HepG2 (cell line): Measurements from ENCODE around the gene BFSP1. TPM values are rescaled to one million over a fixed set of nuclear protein-coding genes. Genes with fewer than 3 reads are reported as not detected.

Experiments used
- ATAC-seq: fragments of 200-7000 bp; cut with Tn5 transposase; 3 replicates; pipeline ENCODE4 v1.9.1; 2020; ENCODE audit warnings: mild to moderate bottlenecking, moderate library complexity
- BruUV-seq: library from RNA; stranded (reverse); fragments of 400-500 nt; replicated peaks from 2 replicates; lab custom pipeline; 2021; lab: Mats Ljungman, UMichigan
- CTCF ChIA-PET: fragments of 300-600 bp; formaldehyde crosslinking; extraction: SDS; loops from one replicate; lab custom pipeline; 2021; ENCODE audit warnings: low total read pairs, inconsistent platforms, low intra/inter-chr PET ratio; lab: Yijun Ruan, JAX
- POLR2A ChIA-PET: fragments of 350-600 bp; sonication (Branson Sonifier 250); formaldehyde crosslinking; loops from one replicate; lab custom pipeline; 2020; ENCODE audit warnings: antibody characterized with exemption, inconsistent platforms; lab: Yijun Ruan, JAX
- DNase-seq: peaks from one replicate; pipeline ENCODE4 v3.0.0-alpha.2; 2015; ENCODE audit warnings: low spot score
- FAIRE-seq: peaks from 3 replicates; lab custom pipeline; 2011; peaks lifted over from hg19 to GRCh38; lab: Jason Lieb, UNC
- H2AFZ ChIP-seq: one replicate; pipeline ENCODE4 v1.6.1; 2011; ENCODE audit warnings: low read length, inconsistent platforms
- H3K27ac ChIP-seq: fragments of 300-600 bp; 3 replicates; pipeline ENCODE4 v1.8.0; 2011; ENCODE audit warnings: mixed run types, mild to moderate bottlenecking, mixed read lengths, low read length, inconsistent platforms; ENCODE audit not compliant: insufficient read depth; ENCODE audit errors: extremely low read length
- H3K27me3 ChIP-seq, 2 experiments: fragments of 200-600 bp in 1 of 2; 2 replicates in 1 of 2; 3 replicates in 1 of 2; pipeline versions ENCODE4 v1.6.0 to v1.8.0; 2011; ENCODE audit warnings: low read length in 2 of 2, mild to moderate bottlenecking in 2 of 2, moderate library complexity in 2 of 2, inconsistent platforms in 1 of 2; ENCODE audit not compliant: insufficient read depth in 2 of 2, control insufficient read depth in 1 of 2
- H3K36me3 ChIP-seq, 2 experiments: fragments of 200-600 bp in 1 of 2; replicated peaks in 1 of 2; 2 replicates in 1 of 2; 3 replicates in 1 of 2; pipeline versions ENCODE4 v1.5.1 to v1.8.0; 2011; ENCODE audit warnings: low read length in 2 of 2, inconsistent platforms in 1 of 2; ENCODE audit not compliant: insufficient read depth in 2 of 2, control insufficient read depth in 1 of 2
- H3K4me1 ChIP-seq: 2 replicates; pipeline ENCODE4 v1.5.1; 2012; ENCODE audit warnings: low read length, inconsistent platforms; ENCODE audit not compliant: insufficient read depth
- H3K4me2 ChIP-seq: 2 replicates; pipeline ENCODE4 v1.6.0; 2011; ENCODE audit warnings: low read depth, low read length, inconsistent platforms
- H3K4me3 ChIP-seq, 3 experiments: fragments of 200-600 bp in 1 of 3; sonication (generic), shearing (Covaris generic) in 1 of 3; replicated peaks in 1 of 3; 2 replicates each; pipeline ENCODE4 v1.5.1; 2011 to 2016; ENCODE audit warnings: low read length in 3 of 3, inconsistent platforms in 2 of 3, low read depth in 2 of 3, mild to moderate bottlenecking in 2 of 3, control low read depth in 1 of 3, mixed read lengths in 1 of 3; ENCODE audit not compliant: insufficient read depth in 1 of 3
- H3K79me2 ChIP-seq: one replicate; pipeline ENCODE4 v1.6.1; 2011; ENCODE audit warnings: low read length, inconsistent platforms; ENCODE audit not compliant: insufficient read depth
- H3K9ac ChIP-seq: 2 replicates; pipeline ENCODE4 v1.6.0; 2011; ENCODE audit warnings: mild to moderate bottlenecking, low read depth, low read length, inconsistent platforms; ENCODE audit not compliant: insufficient read depth
- H3K9me3 ChIP-seq: 2 replicates; pipeline ENCODE4 v1.5.1; 2012; ENCODE audit warnings: mild to moderate bottlenecking, low read length
- H4K20me1 ChIP-seq: 2 replicates; pipeline ENCODE4 v1.6.0; 2011; ENCODE audit warnings: inconsistent platforms, mild to moderate bottlenecking, low read length, moderate library complexity; ENCODE audit not compliant: insufficient read depth
- BATF2 ChIP-seq: sonication (generic); formaldehyde crosslinking; IDR thresholded peaks from 2 replicates; pipeline ENCODE4 v1.8.0; 2022; ENCODE audit warnings: mild to moderate bottlenecking, missing genetic modification reagents, moderate library complexity
- BRD4 ChIP-seq: sonication (generic); formaldehyde crosslinking; IDR thresholded peaks from 2 replicates; pipeline ENCODE4 v1.4.0; 2020; ENCODE audit warnings: missing genetic modification reagents
- DBP ChIP-seq: sonication (generic); formaldehyde crosslinking; IDR thresholded peaks from 2 replicates; pipeline ENCODE4 v1.4.0; 2020; ENCODE audit warnings: missing genetic modification reagents; ENCODE audit errors: not compliant biosample characterization
- MAFF ChIP-seq: IDR thresholded peaks from 2 replicates; pipeline ENCODE4 v1.6.1; 2011; ENCODE audit warnings: low read depth, low read length, improper control_type of control experiment
- MXD1 ChIP-seq: sonication (generic); formaldehyde crosslinking; IDR thresholded peaks from 2 replicates; pipeline ENCODE4 v1.4.0; 2020; ENCODE audit warnings: mild to moderate bottlenecking, missing genetic modification reagents
- MXI1 ChIP-seq: IDR thresholded peaks from 3 replicates; pipeline ENCODE4 v1.6.1; 2012; ENCODE audit warnings: low read depth, low read length, inconsistent platforms, borderline replicate concordance
- ONECUT2 ChIP-seq: sonication (generic); formaldehyde crosslinking; IDR thresholded peaks from 2 replicates; pipeline ENCODE4 v1.4.0; 2020; ENCODE audit warnings: missing genetic modification reagents
- PITX1 ChIP-seq: sonication (generic); formaldehyde crosslinking; IDR thresholded peaks from 2 replicates; pipeline ENCODE4 v1.5.1; 2020; ENCODE audit warnings: mild to moderate bottlenecking, missing genetic modification reagents
- RFX3 ChIP-seq: IDR thresholded peaks from 2 replicates; pipeline ENCODE4 v1.6.1; 2016; ENCODE audit warnings: missing biosample characterization, missing genetic modification reagents
- SNRNP70 ChIP-seq: fragments of 200-400 bp; formaldehyde crosslinking; IDR thresholded peaks from 2 replicates; pipeline ENCODE4 v1.6.1; 2017; ENCODE audit warnings: mild to moderate bottlenecking, low read depth, low read length, moderate library complexity
- U2AF1 ChIP-seq: fragments of 200-400 bp; formaldehyde crosslinking; optimal IDR thresholded peaks from 2 replicates; pipeline ENCODE3; 2017; ENCODE audit warnings: mild to moderate bottlenecking, low read depth, low read length
- ZBTB7A ChIP-seq: sonication (generic); formaldehyde crosslinking; IDR thresholded peaks from 2 replicates; pipeline ENCODE4 v1.8.0; 2022; ENCODE audit warnings: mild to moderate bottlenecking, missing genetic modification reagents
- ZNF232 ChIP-seq: sonication (generic); formaldehyde crosslinking; IDR thresholded peaks from 2 replicates; pipeline ENCODE4 v1.4.0; 2020; ENCODE audit warnings: missing genetic modification reagents, borderline replicate concordance
- ZNF598 ChIP-seq: sonication (generic); formaldehyde crosslinking; IDR thresholded peaks from 2 replicates; pipeline ENCODE4 v1.5.1; 2020; ENCODE audit warnings: mild to moderate bottlenecking, missing genetic modification reagents, borderline replicate concordance
- ZNF737 ChIP-seq: sonication (generic); formaldehyde crosslinking; IDR thresholded peaks from 2 replicates; pipeline ENCODE4 v1.5.0; 2020; ENCODE audit warnings: missing genetic modification reagents, mild to moderate bottlenecking, borderline replicate concordance
- ZNF746 ChIP-seq: sonication (generic); formaldehyde crosslinking; IDR thresholded peaks from 2 replicates; pipeline ENCODE4 v1.8.0; 2022; ENCODE audit warnings: mild to moderate bottlenecking, missing genetic modification reagents
- ZNF747 ChIP-seq: sonication (generic); formaldehyde crosslinking; IDR thresholded peaks from 2 replicates; pipeline ENCODE4 v1.8.1; 2023; ENCODE audit warnings: missing genetic modification reagents, mild to moderate bottlenecking, borderline replicate concordance
- WGBS: methylation state at CpG from one replicate; pipeline ENCODE4 v1.1.6; 2017; ENCODE audit warnings: low lambda C conversion rate; 5-methylcytosine and 5-hydroxymethylcytosine counted together
- in situ Hi-C: cut with HindIII; loops from 2 replicates; pipeline ENCODE4 v1.10.0; 2017; ENCODE audit warnings: low pct_unique_long_range_greater_than_20kb; ENCODE audit not compliant: extremely low pct_ligation_motif_present
- intact Hi-C: fragments of 100-400 bp; cut with micrococcal nuclease; formaldehyde crosslinking; loops from one replicate; pipeline ENCODE4 v1.10.0; 2022; ENCODE audit not compliant: unreplicated experiment
- polyA plus RNA-seq, 8 experiments: library from polyadenylated mRNA; depleted of rRNA in 3 of 8; stranded (reverse) in 7 of 8; unstranded in 1 of 8; fragments of >200 nt; fragmentation: Illumina TruSeq in 4 of 8; extraction: Trizol in 4 of 8; gene quantifications; 2 replicates each; pipeline versions ENCODE4 v1.2.1 to v1.2.3, GENCODE V29; 2011 to 2016; ENCODE audit warnings: low read depth in 4 of 8, missing spikeins in 1 of 8, mixed read lengths in 1 of 8; ENCODE audit not compliant: insufficient read depth in 1 of 8
- total RNA-seq, 5 experiments: library from RNA; depleted of rRNA; stranded (reverse); fragments of >200 nt; fragmentation: Illumina TruSeq; extraction: Trizol; gene quantifications; 2 replicates each; pipeline ENCODE4 v1.2.3, GENCODE V29; 2016; ENCODE audit warnings: low read depth in 1 of 5

The BFSP1 gene
- total and polyA plus RNA-seq, 2 of the 13 experiments (the other 11 are each of a cell fraction or from before 2014, with no cell fraction given): 0.22 to 0.26 TPM

- FAIRE-seq (no peak), DNase-seq (no peak), ATAC-seq (no peak)
- ChIA-PET POLR2A (no interaction called here), CTCF (interaction anchor here (2.3 kb wide), 1 partner anchor 436 kb away, joined by 10 read pairs; no protein-coding TSS in a partner anchor)
- Histone ChIP-seq H3K9ac (no peak overlapping the region), H3K79me2 (no peaks in the 10 kb centered on the region), H3K27ac (no peak overlapping the region), H4K20me1 (no peaks in the 10 kb centered on the region), H3K9me3 (no peaks in the 10 kb centered on the region), H3K27me3 (peaks cover 1 to 64% of the 10 kb centered on the region in 2 experiments; a peak in 4 of 5 replicates), H3K4me3 (no peak overlapping the region), H3K4me2 (no peak overlapping the region), H2AFZ (no peak overlapping the region), H3K4me1 (peaks cover 19% of the 10 kb centered on the region), H3K36me3 (no peaks in the 10 kb centered on the region)
- no TSS peak for BruUV-seq
- WGBS: 7% methylated on average over 6 of the region's 6 CpGs
- in situ Hi-C loops (loop anchor here (25.0 kb wide), 1 partner anchor 784 kb away; the partner anchor contains the start of gene ZNF133), intact Hi-C loops (loop anchor here (1.0 kb wide), 1 partner anchor 436 kb away; no protein-coding TSS in a partner anchor)
- TF ChIP-seq U2AF1: peak; percentile 6
- no peak for TF ChIP-seq SNRNP70
- TF ChIP-seq ZNF747 (CRISPR knock-in tag): no peak
These were observed 27.7 kb downstream of the BFSP1 start for GRCh38 chr20:17503301-17504065.

GRCh38 chr20:17502105-17502504 is 29.1 kb downstream of the BFSP1 start:
- intact Hi-C loops: no loop called here
- H3K4me1 ChIP-seq: peaks cover 19% of the 10 kb centered on the region
- no peaks in the 10 kb centered on the region for H3K79me2 ChIP-seq
- no peaks in the 10 kb centered on the region for H4K20me1 ChIP-seq
- H2AFZ ChIP-seq: no peak overlapping the region
- no peak for ATAC-seq
- ChIA-PET POLR2A (no interaction called here), CTCF (no interaction called here)
- no peak for DNase-seq
- H3K4me3 ChIP-seq: no peak overlapping the region
- no TSS peak for BruUV-seq
- in situ Hi-C loops: loop anchor here (25.0 kb wide), 1 partner anchor 785 kb away; the partner anchor contains the start of gene ZNF133
- H3K4me2 ChIP-seq: no peak overlapping the region
- H3K27ac ChIP-seq: no peak overlapping the region
- H3K9me3 ChIP-seq: no peaks in the 10 kb centered on the region
- H3K9ac ChIP-seq: no peak overlapping the region
- H3K27me3 ChIP-seq: peaks cover 1 to 59% of the 10 kb centered on the region in 2 experiments; a peak in 4 of 5 replicates
- FAIRE-seq: no peak
- WGBS: 25% methylated on average over 4 of the region's 4 CpGs
- H3K36me3 ChIP-seq: no peaks in the 10 kb centered on the region
- TF ChIP-seq ONECUT2 (CRISPR knock-in tag): no peak
- TF ChIP-seq PITX1 (CRISPR knock-in tag): no peak
- TF ChIP-seq BRD4 (CRISPR knock-in tag): no peak
- TF ChIP-seq RFX3 (CRISPR knock-in tag): no peak
- TF ChIP-seq ZBTB7A: no peak
- TF ChIP-seq ZNF232 (CRISPR knock-in tag): no peak
- no peak for TF ChIP-seq MAFF
- TF ChIP-seq MXI1: no peak
- no peak for TF ChIP-seq ZNF746 (CRISPR knock-in tag)
- TF ChIP-seq MXD1: no peak
- no peak for TF ChIP-seq ZNF598 (CRISPR knock-in tag)
- no peak for TF ChIP-seq BATF2 (CRISPR knock-in tag)
- no peak for TF ChIP-seq DBP (CRISPR knock-in tag)
- TF ChIP-seq ZNF737: no peak
